DOHH2 (cell line): Measurements from ENCODE around the gene HERC2.

Source experiments
- H3F3A ChIP-seq: fragments of 200-600 bp; sonication (generic), shearing (Covaris generic); 2 replicates; pipeline ENCODE4 v1.6.0; 2016; ENCODE audit warnings: antibody characterized with exemption, mild to moderate bottlenecking; ENCODE audit not compliant: control insufficient read depth, insufficient read depth
- H3K27ac ChIP-seq: fragments of 200-600 bp; sonication (generic); 2 replicates; pipeline ENCODE4 v1.5.1; 2014; ENCODE audit warnings: low read depth, mild to moderate bottlenecking, low read length, moderate library complexity
- H3K27me3 ChIP-seq: fragments of 200-600 bp; sonication (generic); 2 replicates; pipeline ENCODE4 v1.6.1; 2014; ENCODE audit warnings: mild to moderate bottlenecking, low read length, mixed read lengths; ENCODE audit not compliant: control insufficient read depth
- H3K36me3 ChIP-seq: fragments of 200-600 bp; sonication (generic); 2 replicates; pipeline ENCODE4 v1.6.1; 2014; ENCODE audit warnings: mild to moderate bottlenecking, low read length, moderate library complexity, mixed read lengths; ENCODE audit not compliant: control insufficient read depth
- H3K4me1 ChIP-seq: fragments of 200-600 bp; sonication (generic); 2 replicates; pipeline ENCODE4 v1.6.1; 2014; ENCODE audit warnings: mild to moderate bottlenecking, low read length, mixed read lengths; ENCODE audit not compliant: control insufficient read depth
- H3K4me2 ChIP-seq: fragments of 200-600 bp; sonication (generic); 2 replicates; pipeline ENCODE4 v1.6.0; 2014; ENCODE audit warnings: mild to moderate bottlenecking, low read length, moderate library complexity
- H3K4me3 ChIP-seq: fragments of 200-600 bp; sonication (generic); 2 replicates; pipeline ENCODE4 v1.5.1; 2014; ENCODE audit warnings: mild to moderate bottlenecking, low read length, mixed read lengths
- H3K79me2 ChIP-seq: fragments of 200-600 bp; sonication (generic); 2 replicates; pipeline ENCODE4 v1.6.1; 2014; ENCODE audit warnings: mild to moderate bottlenecking, low read length, mixed read lengths; ENCODE audit not compliant: control insufficient read depth
- H3K9me2 ChIP-seq: fragments of 200-600 bp; sonication (generic); replicated peaks from 2 replicates; pipeline ENCODE4 v1.6.1; 2014; ENCODE audit warnings: mild to moderate bottlenecking, low read length, mixed read lengths; ENCODE audit not compliant: control insufficient read depth
- H3K9me3 ChIP-seq: fragments of 200-600 bp; sonication (generic); 2 replicates; pipeline ENCODE4 v1.6.1; 2014; ENCODE audit warnings: antibody characterized with exemption, low read length, mixed read lengths; ENCODE audit not compliant: control insufficient read depth, insufficient read depth
- H4K20me1 ChIP-seq: fragments of 200-600 bp; sonication (generic); 2 replicates; pipeline ENCODE4 v1.6.0; 2014; ENCODE audit warnings: low read depth, mild to moderate bottlenecking, antibody characterized with exemption, low read length, moderate library complexity; ENCODE audit not compliant: control insufficient read depth, insufficient read depth
- CTCF ChIP-seq: fragments of 200-600 bp; sonication (generic); IDR thresholded peaks from one replicate; pipeline ENCODE4 v1.5.1; 2014; ENCODE audit warnings: antibody characterized with exemption, mild to moderate bottlenecking, low read depth, low read length; ENCODE audit not compliant: poor library complexity, severe bottlenecking
- EZH2phosphoT487 ChIP-seq: fragments of 200-600 bp; sonication (generic); IDR thresholded peaks from 2 replicates; pipeline ENCODE4 v1.6.1; 2017; ENCODE audit warnings: borderline replicate concordance, mild to moderate bottlenecking, antibody characterized with exemption, low read length, moderate library complexity, mixed read lengths

Gene HERC2

GRCh38 chr15:28273468-28273867 is 48.5 kb downstream of the HERC2 start:
- Histone ChIP-seq H3K27ac (no peak overlapping the region), H3K9me3 (no peaks in the 10 kb centered on the region), H3K27me3 (no peaks in the 10 kb centered on the region), H3K4me2 (no peak overlapping the region), H3F3A (no peaks in the 10 kb centered on the region), H3K79me2 (no peaks in the 10 kb centered on the region), H3K4me1 (no peaks in the 10 kb centered on the region), H3K4me3 (no peak overlapping the region), H4K20me1 (no peaks in the 10 kb centered on the region), H3K9me2 (no peaks in the 10 kb centered on the region), H3K36me3 (peaks cover 55% of the 10 kb centered on the region)
- TF ChIP-seq EZH2phosphoT487 (no peak), CTCF (no peak)

GRCh38 chr15:28272587-28272986 is 49.4 kb downstream of the HERC2 start:
- H3F3A ChIP-seq: no peaks in the 10 kb centered on the region
- H3K4me1 ChIP-seq: no peaks in the 10 kb centered on the region
- H3K9me3 ChIP-seq: no peaks in the 10 kb centered on the region
- H3K9me2 ChIP-seq: no peaks in the 10 kb centered on the region
- no peaks in the 10 kb centered on the region for H4K20me1 ChIP-seq
- H3K27me3 ChIP-seq: no peaks in the 10 kb centered on the region
- H3K36me3 ChIP-seq: peaks cover 62% of the 10 kb centered on the region
- no peak overlapping the region for H3K4me2 ChIP-seq
- no peaks in the 10 kb centered on the region for H3K79me2 ChIP-seq
- TF ChIP-seq EZH2phosphoT487: no peak
- TF ChIP-seq CTCF: no peak
- no peak overlapping the region for H3K4me3 ChIP-seq
- H3K27ac ChIP-seq: no peak overlapping the region

GRCh38 chr15:28271697-28272260 is 50.2 kb downstream of the HERC2 start:
- Histone ChIP-seq H3K27ac (no peak overlapping the region), H3K27me3 (no peaks in the 10 kb centered on the region), H3K4me2 (no peak overlapping the region), H4K20me1 (no peaks in the 10 kb centered on the region), H3K4me3 (no peak overlapping the region), H3K4me1 (no peaks in the 10 kb centered on the region), H3K79me2 (no peaks in the 10 kb centered on the region), H3K36me3 (peaks cover 70% of the 10 kb centered on the region), H3F3A (no peaks in the 10 kb centered on the region), H3K9me2 (no peaks in the 10 kb centered on the region), H3K9me3 (no peaks in the 10 kb centered on the region)
- TF ChIP-seq CTCF (no peak), EZH2phosphoT487 (no peak)

- Histone ChIP-seq H3K4me1 (no peaks in the 10 kb centered on the region), H3K4me3 (no peak overlapping the region), H3K4me2 (no peak overlapping the region), H4K20me1 (no peaks in the 10 kb centered on the region), H3K79me2 (peaks cover 10% of the 10 kb centered on the region), H3F3A (no peaks in the 10 kb centered on the region), H3K9me3 (no peaks in the 10 kb centered on the region), H3K36me3 (peaks cover 82% of the 10 kb centered on the region), H3K27ac (no peak overlapping the region), H3K27me3 (no peaks in the 10 kb centered on the region), H3K9me2 (no peaks in the 10 kb centered on the region)
- TF ChIP-seq CTCF: no peak
- TF ChIP-seq EZH2phosphoT487: no peak
These were observed 52.9 kb downstream of the HERC2 start for GRCh38 chr15:28269097-28269496.
